SKM-1 treated with dmso at 0.1 percent for 144 hours (cell line): ENCODE measurements around the gene INVS.
"Not testable (repeated sequence)": the region's sequence is repeated elsewhere in the genome, so short reads cannot be mapped to it uniquely, and the experiment has no call there.

ENCODE experiments used
- DNase-seq: peaks from one replicate; lab custom pipeline; 2025; ENCODE audit not compliant: unreplicated experiment; lab: John Stamatoyannopoulos, UW

Gene INVS

DNA sequence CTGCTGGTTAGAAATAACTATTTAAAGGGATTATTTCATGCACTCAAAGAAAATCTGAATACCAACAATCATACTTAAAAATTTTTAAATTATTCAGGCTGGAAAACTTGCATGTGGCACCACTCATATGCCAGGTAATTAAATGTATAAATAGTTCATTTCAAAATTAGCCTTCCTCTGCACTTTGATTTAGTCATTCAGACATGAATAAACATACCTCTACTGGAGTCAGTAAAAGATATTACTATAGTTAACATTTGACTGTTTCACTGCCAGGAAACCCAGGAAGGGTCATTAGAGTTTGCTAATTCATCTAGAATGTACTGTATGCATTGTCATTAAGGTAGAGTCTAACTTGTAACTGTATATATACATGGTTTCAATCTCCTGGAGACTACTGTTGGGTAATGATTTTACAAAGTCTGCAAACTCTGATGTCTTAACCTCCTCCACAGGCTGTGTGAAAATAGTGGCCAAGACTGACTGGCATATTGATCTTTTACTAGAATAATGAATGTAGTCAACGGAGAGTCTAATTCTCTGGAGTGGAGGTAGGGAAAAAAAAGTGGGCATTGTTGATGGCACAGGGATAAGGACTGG is 210.0 kb downstream of the INVS start:
- no peak for DNase-seq

DNA sequence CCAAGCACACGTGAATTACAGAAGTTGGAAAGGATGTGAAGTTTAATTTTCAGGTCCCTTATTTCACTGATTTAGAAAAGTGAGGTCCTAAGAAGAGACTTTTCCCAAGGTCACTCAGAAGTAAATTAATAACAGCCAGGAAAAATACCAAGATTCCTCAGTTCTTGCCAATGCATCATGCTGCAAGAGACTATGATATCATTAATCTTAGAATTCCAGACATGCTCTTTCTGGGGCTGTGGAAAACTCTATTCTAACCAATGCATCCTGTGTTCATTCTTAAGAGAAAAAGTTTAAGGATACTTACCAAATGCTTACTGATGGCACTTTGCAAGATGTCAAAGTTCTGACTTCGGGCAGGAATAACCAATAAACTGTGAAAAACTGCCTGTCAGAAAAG is 210.9 kb downstream of the INVS start:
- no peak for DNase-seq

- DNase-seq, result no peak
Observed at GRCh38 chr9:100315561-100315960, 216.5 kb downstream of the INVS start.

- no peak for DNase-seq
Observed at GRCh38 chr9:100317706-100318105, 218.7 kb downstream of the INVS start.

- peak; percentile 2 for DNase-seq
Observed at GRCh38 chr9:100322954-100323536, 224.0 kb downstream of the INVS start.

GRCh38 chr9:100324594-100325200 is 225.7 kb downstream of the INVS start:
- DNase-seq, result no peak

- not testable (repeated sequence) for DNase-seq
Observed at GRCh38 chr9:100338736-100339135, 239.7 kb downstream of the INVS start.

DNA sequence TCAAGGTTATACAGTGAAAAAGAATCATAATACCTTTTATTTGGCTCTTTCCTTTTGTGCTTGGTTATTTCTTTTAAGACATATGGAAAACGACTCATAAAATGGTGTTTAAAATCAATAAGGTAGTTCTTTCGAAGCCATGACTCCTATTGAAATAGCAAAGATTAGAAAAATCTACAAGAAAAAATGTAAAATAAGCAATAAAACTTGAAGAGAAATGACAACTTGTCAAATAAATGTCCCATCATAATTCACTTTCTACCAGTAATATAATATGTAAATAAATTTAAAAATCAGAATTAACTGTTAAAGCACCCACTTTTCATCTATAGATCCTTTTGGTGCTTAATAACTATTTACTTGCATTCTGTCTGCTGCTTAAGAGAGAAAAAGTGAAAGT is 241.2 kb downstream of the INVS start:
- DNase-seq, result no peak

DNA sequence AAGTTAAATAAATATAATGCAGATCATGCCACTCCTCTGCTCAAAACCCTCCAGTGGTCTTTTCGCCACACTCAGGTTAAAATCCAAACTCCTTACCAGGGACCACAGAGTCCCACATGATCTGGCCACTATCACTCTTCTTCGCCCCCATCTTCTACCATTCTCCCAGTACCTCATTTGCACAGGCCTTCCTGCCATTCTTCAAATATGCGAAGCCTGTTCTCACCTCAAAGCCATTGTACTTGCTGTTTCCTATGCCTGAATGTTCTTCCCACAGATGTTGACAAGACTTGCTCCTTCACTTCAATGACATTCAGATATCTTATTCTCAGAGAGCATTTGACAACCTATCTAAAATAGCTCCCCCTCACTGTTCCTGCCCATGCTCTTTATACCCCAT is 242.8 kb downstream of the INVS start:
- no peak for DNase-seq

GRCh38 chr9:100346836-100347235 is 247.8 kb downstream of the INVS start:
- DNase-seq, result no peak

DNA sequence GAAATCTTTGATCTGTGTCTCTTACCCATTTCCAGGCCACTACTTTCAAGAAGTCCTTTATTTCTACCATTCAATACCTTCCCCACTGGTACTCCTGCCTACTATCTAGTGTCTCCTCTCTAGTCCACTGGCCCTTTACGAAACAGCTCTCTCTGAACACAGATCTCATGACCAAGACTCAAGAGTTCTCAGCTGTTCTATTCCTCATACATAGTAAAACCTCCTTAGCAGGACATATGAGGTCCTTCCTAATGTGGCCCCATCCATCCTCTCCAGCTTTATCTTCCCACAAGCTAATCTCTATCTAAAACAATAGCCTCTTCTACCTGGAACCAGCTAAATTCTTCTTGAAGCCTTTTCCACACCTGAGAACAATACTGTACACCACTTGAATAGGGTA is 251.1 kb downstream of the INVS start:
- DNase-seq, result no peak
